ENCODE measurements around the gene WIPI1. TPM values are rescaled to one million over a fixed set of nuclear protein-coding genes. Genes with fewer than 3 reads are reported as not detected.
"Not testable (repeated sequence)": the region's sequence is repeated elsewhere in the genome, so short reads cannot be mapped to it uniquely, and the experiment has no call there.

Gene WIPI1
- total RNA-seq, 1 donor from 2014 or later = 49.6 TPM

DNA sequence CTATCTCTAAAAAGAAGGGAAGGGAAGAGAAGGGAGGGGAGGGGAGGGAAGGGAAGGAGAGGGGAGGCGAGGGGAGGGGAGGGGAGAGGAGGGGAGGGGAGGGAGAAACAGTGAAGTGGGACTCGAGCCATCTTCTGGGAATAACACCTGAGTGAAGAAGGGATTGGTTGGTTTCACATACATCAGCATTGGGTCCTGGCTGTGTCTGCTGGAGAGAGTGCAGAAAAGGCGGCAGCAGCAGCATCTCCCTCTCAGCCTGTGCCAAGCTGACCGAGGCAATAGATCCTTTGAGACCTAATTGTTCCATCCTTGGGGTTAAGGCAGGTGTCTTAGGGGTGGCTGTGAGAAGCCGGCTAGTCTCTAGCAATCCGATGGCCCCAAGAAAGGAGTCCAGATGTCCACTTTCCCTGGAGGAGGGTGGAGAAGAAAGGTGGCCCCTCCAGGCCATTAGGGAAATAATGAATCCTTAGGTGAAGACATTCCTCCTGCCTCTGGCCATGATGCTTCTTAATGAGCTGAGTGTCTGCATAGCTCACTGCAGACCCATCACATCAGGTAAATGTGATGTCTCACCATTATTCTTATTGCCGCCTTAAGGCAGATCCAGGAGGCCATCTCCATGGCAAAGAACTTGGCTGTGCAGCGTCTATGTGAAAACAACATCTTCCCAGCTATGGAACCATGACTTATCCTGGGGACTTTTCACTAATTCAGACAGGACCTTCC, 71.6 kb downstream of the WIPI1 start:
- no peak for DNase-seq (ENCODE audit: low read depth in 2 of 2)

- no peak for DNase-seq (ENCODE audit: low read depth in 2 of 2)
These were observed 72.4 kb downstream of the WIPI1 start for GRCh38 chr17:68384941-68385340.

GRCh38 chr17:68384471-68384870, 72.8 kb downstream of the WIPI1 start:
- no peak for DNase-seq (ENCODE audit: low read depth in 2 of 2)

GRCh38 chr17:68383443-68384321, 73.6 kb downstream of the WIPI1 start:
- DNase-seq (ENCODE audit: low read depth in 2 of 2) = peak; percentile 74 to 90

DNA sequence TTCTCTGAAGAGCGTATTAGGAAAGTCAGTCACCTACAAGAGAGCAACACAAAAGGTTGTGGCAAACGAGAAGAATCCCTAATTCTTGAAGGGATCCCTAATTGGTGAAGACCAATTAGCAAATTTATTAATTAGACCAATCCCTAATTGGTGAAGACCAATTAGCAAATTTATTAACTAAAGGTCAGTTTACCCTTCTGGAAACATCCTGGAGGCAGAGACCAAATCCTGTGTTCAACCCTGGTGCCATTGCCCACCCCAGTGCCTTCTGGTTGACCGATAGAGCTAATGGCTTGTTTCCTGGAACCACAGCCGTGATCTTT, 74.2 kb downstream of the WIPI1 start:
- DNase-seq (ENCODE audit: low read depth in 2 of 2) = no peak

DNA sequence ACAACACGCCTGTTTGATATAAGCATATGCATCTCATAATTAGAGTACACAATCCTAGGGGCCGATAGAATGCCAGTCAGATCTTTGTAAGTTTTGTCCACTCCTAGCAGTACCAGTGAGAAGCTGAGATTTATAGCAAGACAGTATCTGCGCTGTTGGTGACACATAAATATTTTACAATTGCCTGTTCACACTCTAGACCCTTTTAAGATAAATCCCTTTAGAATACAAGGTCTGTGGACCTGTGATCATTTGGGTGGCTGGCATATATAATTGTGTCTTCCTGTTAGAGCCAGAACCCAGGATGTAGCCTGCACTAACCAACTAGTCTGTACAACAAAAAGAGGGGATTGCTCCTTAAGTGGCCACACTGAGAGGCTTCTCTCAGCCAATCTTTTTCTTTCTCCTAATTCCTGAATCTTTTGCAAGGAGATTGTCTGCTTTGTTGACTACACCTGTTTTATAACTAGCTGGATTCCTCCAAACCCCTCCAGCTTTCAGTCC, 74.7 kb downstream of the WIPI1 start:
- DNase-seq (ENCODE audit: low read depth in 2 of 2) = no peak

- peak in 1 of 2 donors; percentile 67 for DNase-seq (ENCODE audit: low read depth in 2 of 2)
These were observed 76.0 kb downstream of the WIPI1 start for GRCh38 chr17:68381076-68381900.

DNA sequence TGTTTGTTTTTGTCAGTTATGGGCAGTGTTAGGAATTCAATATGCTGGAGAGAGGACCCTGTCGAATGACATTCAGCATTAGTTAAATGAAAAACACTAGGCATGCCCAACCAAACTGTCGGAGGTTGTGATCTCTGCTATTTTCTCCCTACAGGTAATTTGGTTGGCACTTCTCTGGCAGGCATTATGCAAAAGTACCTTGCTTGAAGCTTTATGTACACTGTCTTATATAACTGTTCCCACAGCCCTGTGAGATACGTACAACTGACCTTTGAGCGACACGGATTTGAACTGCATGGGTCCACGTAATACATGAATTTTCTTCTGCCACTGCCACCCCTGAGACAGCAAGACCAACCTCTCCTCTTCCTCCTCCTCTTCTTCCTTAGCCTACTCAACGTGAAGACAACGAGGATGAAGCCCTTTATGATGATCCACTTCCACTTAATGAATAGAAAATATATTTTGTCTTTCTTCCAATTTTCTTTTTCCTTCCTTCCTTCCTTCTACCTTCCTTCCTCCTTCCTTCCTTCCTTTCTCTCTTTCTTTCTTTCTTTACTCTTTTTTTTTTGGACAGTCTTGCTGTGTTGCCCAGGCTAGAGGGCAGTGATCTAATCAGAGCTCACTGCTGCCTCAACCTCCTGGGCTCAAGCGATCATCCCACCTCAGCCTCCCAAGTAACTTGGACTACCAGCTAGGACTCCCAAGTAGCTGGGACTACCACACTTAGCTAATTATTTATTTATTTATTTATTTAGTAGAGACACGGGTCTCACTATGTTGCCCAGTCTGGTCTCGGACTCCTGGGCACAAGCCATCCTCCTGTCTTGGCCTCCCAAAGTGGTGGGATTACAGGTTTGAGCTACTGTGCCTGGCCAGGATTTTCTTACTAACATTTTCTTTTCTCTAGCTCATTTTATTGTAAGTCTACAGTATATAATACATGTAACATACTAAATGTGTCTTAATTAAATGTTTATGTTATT, 77.3 kb downstream of the WIPI1 start:
- no peak for DNase-seq (ENCODE audit: low read depth in 2 of 2)

DNA sequence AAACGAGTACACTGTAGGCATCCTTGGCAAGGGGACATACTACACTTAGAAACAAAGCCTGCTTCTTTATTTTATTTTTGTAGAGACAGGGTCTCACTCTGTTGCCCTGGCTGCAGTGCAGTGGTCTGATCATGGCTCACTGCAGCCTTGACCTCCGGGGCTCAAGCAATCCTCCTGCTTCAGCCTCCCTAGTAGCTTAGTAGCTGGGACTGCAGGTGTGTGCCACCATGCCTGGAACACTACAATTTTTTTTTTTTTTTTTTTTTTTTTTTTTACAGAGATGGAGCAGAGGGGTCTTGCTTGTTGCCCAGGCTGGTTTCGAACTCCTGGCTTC, 78.2 kb downstream of the WIPI1 start:
- DNase-seq (ENCODE audit: low read depth in 2 of 2) = no peak

- DNase-seq (ENCODE audit: low read depth in 2 of 2) = peak; percentile 63 to 96
These were observed 78.8 kb downstream of the WIPI1 start for GRCh38 chr17:68378268-68379176.

DNA sequence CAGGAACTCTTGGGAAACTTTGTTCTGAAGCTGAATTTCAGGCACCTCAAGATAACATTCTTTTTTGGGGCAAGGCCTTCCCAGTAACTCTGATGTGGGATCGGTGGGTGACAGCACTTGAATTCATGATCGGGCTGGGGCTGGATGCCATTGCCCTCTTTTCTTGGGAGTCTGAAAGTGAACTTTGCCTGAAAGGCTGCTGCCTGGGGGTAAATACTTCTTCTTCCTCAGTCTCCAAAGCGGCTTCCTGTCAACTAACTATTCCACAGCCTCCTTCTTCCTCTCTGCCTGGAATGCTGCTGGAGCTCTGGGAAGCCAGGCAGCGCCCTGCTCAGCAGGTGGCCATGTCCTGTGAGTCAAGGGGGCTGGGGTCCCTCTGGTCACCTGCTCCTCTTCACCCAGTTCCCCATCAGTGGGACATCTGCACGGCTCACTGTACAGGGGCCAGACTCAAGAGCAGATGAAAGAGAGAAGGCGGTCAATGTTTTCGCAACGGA, 79.5 kb downstream of the WIPI1 start:
- no peak for DNase-seq (ENCODE audit: low read depth in 2 of 2)

DNA sequence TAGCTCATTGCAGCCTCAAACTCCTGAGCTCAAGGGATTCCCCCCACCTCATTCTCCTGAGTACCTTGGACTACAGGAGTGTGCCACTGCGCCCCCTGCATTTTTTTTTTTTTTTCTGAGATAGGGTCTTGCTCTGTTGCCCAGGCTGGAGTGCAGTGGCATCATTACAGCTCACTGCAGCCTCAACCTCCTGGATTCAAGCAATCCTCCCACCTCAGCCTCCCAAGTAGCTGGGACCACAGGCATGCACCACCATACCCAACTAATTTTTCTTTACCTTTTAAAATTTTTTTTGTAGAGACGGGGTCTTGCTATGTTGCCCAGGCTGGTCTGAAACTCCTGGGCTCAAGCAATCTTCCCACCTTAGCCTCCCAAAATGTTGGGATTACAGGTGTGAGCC, 81.1 kb downstream of the WIPI1 start:
- not testable (repeated sequence) for DNase-seq (ENCODE audit: low read depth in 2 of 2)

DNA sequence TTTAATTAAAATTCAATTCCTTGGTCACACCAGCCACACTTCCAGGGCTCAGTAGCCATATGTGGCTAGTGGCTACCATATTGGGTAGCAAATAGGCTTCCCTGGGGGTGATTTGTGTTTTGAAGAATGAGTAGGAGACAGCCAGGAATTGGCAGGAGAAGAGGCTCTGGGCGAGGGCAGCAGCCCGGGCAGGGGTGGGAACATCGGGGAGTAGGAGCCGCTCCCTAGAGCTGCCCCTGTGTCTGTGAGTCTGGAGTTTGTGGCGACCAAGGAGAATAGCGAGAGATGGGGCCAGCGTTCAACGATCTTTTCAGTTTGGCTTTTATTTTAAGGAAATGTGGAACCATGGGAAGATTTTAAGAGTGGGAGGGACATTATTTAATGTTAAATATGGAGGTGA, 81.7 kb downstream of the WIPI1 start:
- DNase-seq (ENCODE audit: low read depth in 2 of 2) = no peak

Other genes starting within 250 kb of the WIPI1 start
- gene AMZ2, start 209.5 kb downstream of the WIPI1 start, total RNA-seq = 23.4 and 35.8 TPM in 2 replicates
- 1.0 and 2.8 TPM in 2 replicates for gene SLC16A6, start 166.4 kb downstream of the WIPI1 start, total RNA-seq
- gene ARSG, start 166.0 kb downstream of the WIPI1 start, total RNA-seq = 1.5 and 3.4 TPM in 2 replicates
- 272 and 418 TPM in 2 replicates for gene PRKAR1A, start 54.9 kb upstream of the WIPI1 start, total RNA-seq
- gene FAM20A, start 143.9 kb upstream of the WIPI1 start, total RNA-seq = not detected in 2 replicates

All from dermis microvascular lymphatic vessel endothelial cell (primary cell).